Activated CD8-positive, alpha-beta T cell treated with anti-CD3 and anti-CD28 coated beads for 36 hours (primary cell): Measurements from ENCODE around the gene CALN1. TPM values are rescaled to one million over a fixed set of nuclear protein-coding genes. Genes with fewer than 3 reads are reported as not detected.

Source experiments
- ATAC-seq: fragments of 200-7000 bp; cut with Tn5 transposase; one replicate; pipeline ENCODE4 v1.10.0; 2021; ENCODE audit warnings: mild to moderate bottlenecking, moderate library complexity
- CTCF ChIA-PET: fragments of 350-600 bp; sonication (Branson Sonifier 250); formaldehyde crosslinking; loops from one replicate; lab custom pipeline; 2021; ENCODE audit warnings: antibody characterized with exemption; lab: Charles Lee
- POLR2A ChIA-PET: fragments of 350-600 bp; sonication (Branson Sonifier 250); formaldehyde crosslinking; loops from one replicate; lab custom pipeline; 2021; ENCODE audit warnings: antibody characterized with exemption; lab: Charles Lee
- DNase-seq: peaks from one replicate; pipeline ENCODE4 v3.0.0-alpha.2; 2020
- H3K27ac Mint-ChIP-seq: one replicate; pipeline ENCODE4 v1.8.0; 2021; ENCODE audit warnings: mild to moderate bottlenecking, mixed read lengths
- H3K27me3 Mint-ChIP-seq: one replicate; pipeline ENCODE4 v1.8.0; 2021; ENCODE audit warnings: mixed read lengths
- H3K36me3 Mint-ChIP-seq: one replicate; pipeline ENCODE4 v1.8.0; 2021; ENCODE audit warnings: low read depth, mixed read lengths
- H3K4me1 Mint-ChIP-seq: one replicate; pipeline ENCODE4 v1.8.0; 2021; ENCODE audit warnings: low read depth, mixed read lengths
- H3K4me3 Mint-ChIP-seq: one replicate; pipeline ENCODE4 v1.8.0; 2021; ENCODE audit warnings: mild to moderate bottlenecking, moderate library complexity, mixed read lengths
- H3K9me3 Mint-ChIP-seq: one replicate; pipeline ENCODE4 v1.8.0; 2021; ENCODE audit warnings: mixed read lengths
- intact Hi-C: fragments of 100-400 bp; cut with micrococcal nuclease; formaldehyde crosslinking; loops from one replicate; pipeline ENCODE4 v1.10.0; 2022
- total RNA-seq, 2 experiments: library from RNA; stranded (reverse); gene quantifications; one replicate each; pipeline ENCODE4 v1.2.3, GENCODE V29; 2021
- TF ChIP-seq, protein P1 (sequence below): fragments of 200-600 bp; IDR thresholded peaks from one replicate; pipeline ENCODE4 v1.8.0; 2022; ENCODE audit warnings: antibody characterized with exemption, mild to moderate bottlenecking

CALN1 gene
- total RNA-seq, 2 experiments from 2014 or later: 0.02 to 0.16 TPM

GRCh38 chr7:71842381-71842780, 569.8 kb downstream of the CALN1 start:
- ChIA-PET POLR2A (no interaction called here), CTCF (no interaction called here)
- TF ChIP-seq, protein P1, sequence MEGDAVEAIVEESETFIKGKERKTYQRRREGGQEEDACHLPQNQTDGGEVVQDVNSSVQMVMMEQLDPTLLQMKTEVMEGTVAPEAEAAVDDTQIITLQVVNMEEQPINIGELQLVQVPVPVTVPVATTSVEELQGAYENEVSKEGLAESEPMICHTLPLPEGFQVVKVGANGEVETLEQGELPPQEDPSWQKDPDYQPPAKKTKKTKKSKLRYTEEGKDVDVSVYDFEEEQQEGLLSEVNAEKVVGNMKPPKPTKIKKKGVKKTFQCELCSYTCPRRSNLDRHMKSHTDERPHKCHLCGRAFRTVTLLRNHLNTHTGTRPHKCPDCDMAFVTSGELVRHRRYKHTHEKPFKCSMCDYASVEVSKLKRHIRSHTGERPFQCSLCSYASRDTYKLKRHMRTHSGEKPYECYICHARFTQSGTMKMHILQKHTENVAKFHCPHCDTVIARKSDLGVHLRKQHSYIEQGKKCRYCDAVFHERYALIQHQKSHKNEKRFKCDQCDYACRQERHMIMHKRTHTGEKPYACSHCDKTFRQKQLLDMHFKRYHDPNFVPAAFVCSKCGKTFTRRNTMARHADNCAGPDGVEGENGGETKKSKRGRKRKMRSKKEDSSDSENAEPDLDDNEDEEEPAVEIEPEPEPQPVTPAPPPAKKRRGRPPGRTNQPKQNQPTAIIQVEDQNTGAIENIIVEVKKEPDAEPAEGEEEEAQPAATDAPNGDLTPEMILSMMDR: no peak
- no peaks in the 10 kb centered on the region for H3K27me3 Mint-ChIP-seq
- H3K27ac Mint-ChIP-seq: no peak overlapping the region
- H3K9me3 Mint-ChIP-seq: no peaks in the 10 kb centered on the region
- no peaks in the 10 kb centered on the region for H3K4me1 Mint-ChIP-seq
- no peak overlapping the region for H3K4me3 Mint-ChIP-seq
- no peaks in the 10 kb centered on the region for H3K36me3 Mint-ChIP-seq
- ATAC-seq (no peak), DNase-seq (no peak)
- intact Hi-C loops: no loop called here

DNA sequence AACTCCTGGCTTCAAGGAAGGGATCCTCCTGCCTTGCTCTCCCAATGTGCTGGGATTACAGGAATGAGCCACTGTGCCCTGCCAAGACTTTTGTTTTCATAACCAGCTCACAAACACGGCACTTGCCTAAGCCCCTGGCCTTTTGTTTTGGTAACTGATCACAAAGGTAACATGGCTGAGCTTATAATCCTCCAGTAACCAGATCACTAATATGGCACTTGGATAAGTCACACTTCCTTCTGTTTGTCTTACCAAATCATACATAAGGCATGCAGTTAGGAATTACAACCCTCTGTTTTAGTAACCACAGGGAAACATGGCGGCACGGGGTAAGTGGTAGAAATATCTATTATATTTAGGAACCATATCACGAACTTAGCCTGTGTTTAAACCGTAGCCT, 577.1 kb downstream of the CALN1 start:
- H3K27ac Mint-ChIP-seq: no peak overlapping the region
- peaks cover 1% of the 10 kb centered on the region for H3K9me3 Mint-ChIP-seq
- no peaks in the 10 kb centered on the region for H3K36me3 Mint-ChIP-seq
- ATAC-seq: no peak
- CTCF ChIA-PET: no interaction called here
- TF ChIP-seq, protein P1: no peak
- no peaks in the 10 kb centered on the region for H3K27me3 Mint-ChIP-seq
- POLR2A ChIA-PET: no interaction called here
- H3K4me3 Mint-ChIP-seq: no peak overlapping the region
- intact Hi-C loops: no loop called here
- no peak for DNase-seq
- H3K4me1 Mint-ChIP-seq: no peaks in the 10 kb centered on the region

- TF ChIP-seq, protein P1: no peak
- POLR2A ChIA-PET: no interaction called here
- H3K27me3 Mint-ChIP-seq: no peaks in the 10 kb centered on the region
Observed at GRCh38 chr7:71829515-71829914, 582.6 kb downstream of the CALN1 start.

DNA sequence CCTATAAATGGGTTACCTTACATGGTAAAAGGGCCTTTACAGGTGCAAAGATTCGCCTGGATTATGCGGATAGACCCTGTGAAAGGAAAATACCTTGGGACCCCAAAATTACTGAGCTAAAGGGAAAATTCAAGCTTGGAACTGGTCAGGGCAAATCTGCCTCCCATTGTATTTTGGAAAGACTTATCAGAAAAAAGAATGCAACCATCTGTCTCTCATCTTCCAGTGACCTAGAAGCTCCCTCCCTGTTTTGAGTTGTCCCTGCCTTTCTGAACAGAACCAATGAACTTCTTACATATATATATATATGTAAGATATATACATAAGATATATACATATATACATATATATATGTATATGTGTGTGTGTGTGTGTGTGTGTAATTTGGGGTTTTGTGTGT, 583.8 kb downstream of the CALN1 start:
- H3K4me1 Mint-ChIP-seq: no peaks in the 10 kb centered on the region
- no peak for ATAC-seq
- H3K36me3 Mint-ChIP-seq: no peaks in the 10 kb centered on the region
- no peaks in the 10 kb centered on the region for H3K27me3 Mint-ChIP-seq
- H3K27ac Mint-ChIP-seq: no peak overlapping the region
- intact Hi-C loops: no loop called here
- no peak for DNase-seq
- TF ChIP-seq, protein P1: no peak
- ChIA-PET CTCF (no interaction called here), POLR2A (no interaction called here)
- H3K4me3 Mint-ChIP-seq: no peak overlapping the region
- H3K9me3 Mint-ChIP-seq: no peaks in the 10 kb centered on the region

More at GRCh38 chr7:71829515-71829914, 582.6 kb downstream of the CALN1 start:
- H3K9me3 Mint-ChIP-seq: no peaks in the 10 kb centered on the region
- CTCF ChIA-PET: no interaction called here
- H3K4me3 Mint-ChIP-seq: no peak overlapping the region
- H3K4me1 Mint-ChIP-seq: no peaks in the 10 kb centered on the region
- no peaks in the 10 kb centered on the region for H3K36me3 Mint-ChIP-seq
- ATAC-seq: no peak
- intact Hi-C loops: no loop called here
- DNase-seq: no peak
- no peak overlapping the region for H3K27ac Mint-ChIP-seq

- ATAC-seq: no peak
- intact Hi-C loops: no loop called here
- no peak overlapping the region for H3K4me3 Mint-ChIP-seq
- ChIA-PET POLR2A (no interaction called here), CTCF (no interaction called here)
- H3K9me3 Mint-ChIP-seq: no peaks in the 10 kb centered on the region
- no peaks in the 10 kb centered on the region for H3K4me1 Mint-ChIP-seq
- no peak for DNase-seq
- H3K27me3 Mint-ChIP-seq: no peaks in the 10 kb centered on the region
- no peak overlapping the region for H3K27ac Mint-ChIP-seq
- no peaks in the 10 kb centered on the region for H3K36me3 Mint-ChIP-seq
- TF ChIP-seq, protein P1: no peak
Observed at GRCh38 chr7:71826141-71826540, 586.0 kb downstream of the CALN1 start.
